ENCODE measurements around the gene SLC32A1.

Gene SLC32A1

GRCh38 chr20:38725148-38725901, 1.0 kb downstream of the SLC32A1 start:
- no peak for DNase-seq (ENCODE audit: low read depth, low spot score)

GRCh38 chr20:38725931-38726803, 1.9 kb downstream of the SLC32A1 start:
- no peak for DNase-seq (ENCODE audit: low read depth, low spot score)

GRCh38 chr20:38726804-38727606, 2.7 kb downstream of the SLC32A1 start:
- DNase-seq (ENCODE audit: low read depth, low spot score) = no peak

GRCh38 chr20:38727607-38728190, 3.4 kb downstream of the SLC32A1 start:
- no peak for DNase-seq (ENCODE audit: low read depth, low spot score)

GRCh38 chr20:38728191-38728781, 4.0 kb downstream of the SLC32A1 start:
- DNase-seq (ENCODE audit: low read depth, low spot score) = no peak

GRCh38 chr20:38728911-38729642, 4.8 kb downstream of the SLC32A1 start:
- DNase-seq (ENCODE audit: low read depth, low spot score) = no peak

- no peak for DNase-seq (ENCODE audit: low read depth, low spot score)
Observed at GRCh38 chr20:38729767-38730166, 5.5 kb downstream of the SLC32A1 start.

- no peak for DNase-seq (ENCODE audit: low read depth, low spot score)
Observed at GRCh38 chr20:38730167-38730988, 6.1 kb downstream of the SLC32A1 start.

GRCh38 chr20:38730989-38731737, 6.9 kb downstream of the SLC32A1 start:
- no peak for DNase-seq (ENCODE audit: low read depth, low spot score)

- no peak for DNase-seq (ENCODE audit: low read depth, low spot score)
Observed at GRCh38 chr20:38731738-38732113, 7.4 kb downstream of the SLC32A1 start.

- no peak for DNase-seq (ENCODE audit: low read depth, low spot score)
Observed at GRCh38 chr20:38732981-38733380, 8.7 kb downstream of the SLC32A1 start.

GRCh38 chr20:38735172-38735571, 10.9 kb downstream of the SLC32A1 start:
- DNase-seq (ENCODE audit: low read depth, low spot score) = no peak

GRCh38 chr20:38737887-38738286, 13.6 kb downstream of the SLC32A1 start:
- no peak for DNase-seq (ENCODE audit: low read depth, low spot score)

GRCh38 chr20:38745757-38746156, 21.5 kb downstream of the SLC32A1 start:
- no peak for DNase-seq (ENCODE audit: low read depth, low spot score)

- no peak for DNase-seq (ENCODE audit: low read depth, low spot score)
Observed at GRCh38 chr20:38747495-38748096, 23.3 kb downstream of the SLC32A1 start.

GRCh38 chr20:38748097-38748860, 24.0 kb downstream of the SLC32A1 start, which contains the start of gene ACTR5:
Gene ACTR5 (plus strand): TSS chr20:38748460. CDS start chr20:38748479, 19 bp downstream.
- DNase-seq (ENCODE audit: low read depth, low spot score) = peak; percentile 74

- DNase-seq (ENCODE audit: low read depth, low spot score) = no peak
Observed at GRCh38 chr20:38748861-38749149, 24.5 kb downstream of the SLC32A1 start.

All from smooth muscle cell of the brain vasculature (primary cell).